Stimulated activated CD8-positive, alpha-beta memory T cell treated with anti-CD3 and anti-CD28 coated beads, Interleukin-7, amount 100 ng/mL, for 1 hour (primary cell): ENCODE results near the gene CNOT3.
"Not testable (repeated sequence)": the region's sequence is repeated elsewhere in the genome, so short reads cannot be mapped to it uniquely, and the experiment has no call there.

Experiments
- DNase-seq, 2 donors: peaks; one replicate each; pipeline ENCODE4 v3.0.0-alpha.2; 2020; ENCODE audit warnings: low read depth in 2 of 2

The CNOT3 gene

GRCh38 chr19:54191011-54191810, 53.6 kb downstream of the CNOT3 start, which contains the start of gene TSEN34:
TSEN34 (plus strand) TSS chr19:54191308; CDS start chr19:54191365, 57 bp downstream.
- DNase-seq: peak; percentile 68 to 72

DNA sequence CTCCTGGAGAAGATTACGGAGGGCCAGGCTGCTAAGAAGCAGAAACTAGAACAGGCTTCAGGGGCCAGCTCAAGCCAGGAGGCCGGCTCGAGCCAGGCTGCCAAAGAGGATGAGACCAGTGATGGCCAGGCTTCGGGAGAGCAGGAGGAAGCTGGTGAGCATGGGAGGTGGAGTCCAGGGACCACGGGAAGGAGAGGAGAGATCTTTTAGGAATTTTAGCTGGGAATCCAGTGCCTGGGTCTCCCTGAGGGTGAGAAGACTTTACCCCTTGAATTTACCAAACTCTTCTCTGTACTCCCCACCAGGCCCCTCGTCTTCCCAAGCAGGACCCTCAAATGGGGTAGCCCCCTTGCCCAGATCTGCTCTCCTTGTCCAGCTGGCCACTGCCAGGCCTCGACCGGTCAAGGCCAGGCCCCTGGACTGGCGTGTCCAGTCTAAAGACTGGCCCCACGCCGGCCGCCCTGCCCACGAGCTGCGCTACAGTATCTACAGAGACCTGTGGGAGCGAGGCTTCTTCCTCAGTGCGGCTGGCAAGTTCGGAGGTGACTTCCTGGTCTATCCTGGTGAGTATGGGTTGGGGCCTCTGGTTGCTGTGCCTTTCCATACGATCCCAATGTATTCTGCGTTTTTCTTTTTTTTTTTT, 54.4 kb downstream of the CNOT3 start:
- no peak for DNase-seq

DNA sequence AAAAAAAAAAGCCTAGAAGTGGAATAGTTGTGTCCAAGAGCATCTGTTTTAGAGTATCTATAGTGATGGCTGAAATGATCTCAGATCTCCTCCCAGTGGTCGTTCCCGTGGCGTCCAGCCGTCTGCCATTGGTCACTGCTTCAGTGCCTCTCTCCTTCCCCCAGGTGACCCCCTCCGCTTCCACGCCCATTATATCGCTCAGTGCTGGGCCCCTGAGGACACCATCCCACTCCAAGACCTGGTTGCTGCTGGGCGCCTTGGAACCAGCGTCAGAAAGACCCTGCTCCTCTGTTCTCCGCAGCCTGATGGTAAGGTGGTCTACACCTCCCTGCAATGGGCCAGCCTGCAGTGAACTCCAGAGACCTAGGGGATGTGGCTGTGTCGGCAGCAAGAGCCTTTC, 55.4 kb downstream of the CNOT3 start:
- no peak for DNase-seq

DNA sequence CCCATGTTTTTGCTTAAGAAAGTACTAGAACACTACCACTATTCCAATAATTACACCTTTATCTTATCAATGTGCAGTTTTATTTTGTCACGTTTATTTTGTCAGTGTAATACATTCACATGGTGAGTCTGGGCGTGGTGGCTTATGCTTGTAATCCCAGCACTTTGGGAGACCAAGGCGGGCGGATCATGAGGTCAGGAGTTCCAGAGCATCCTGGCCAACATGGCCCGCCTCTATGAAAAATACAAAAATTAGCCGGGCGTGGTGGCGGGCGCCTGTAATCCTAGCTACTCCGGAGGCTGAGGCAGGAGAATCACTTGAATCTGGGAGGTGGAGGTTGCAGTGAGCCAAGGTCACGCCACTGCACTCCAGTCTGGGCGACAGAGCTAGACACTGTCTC, 56.9 kb downstream of the CNOT3 start:
- not testable (repeated sequence) for DNase-seq

GRCh38 chr19:54196536-54196935, 59.0 kb downstream of the CNOT3 start:
- no peak for DNase-seq

GRCh38 chr19:54197121-54197520, 59.6 kb downstream of the CNOT3 start:
- DNase-seq: no peak

DNA sequence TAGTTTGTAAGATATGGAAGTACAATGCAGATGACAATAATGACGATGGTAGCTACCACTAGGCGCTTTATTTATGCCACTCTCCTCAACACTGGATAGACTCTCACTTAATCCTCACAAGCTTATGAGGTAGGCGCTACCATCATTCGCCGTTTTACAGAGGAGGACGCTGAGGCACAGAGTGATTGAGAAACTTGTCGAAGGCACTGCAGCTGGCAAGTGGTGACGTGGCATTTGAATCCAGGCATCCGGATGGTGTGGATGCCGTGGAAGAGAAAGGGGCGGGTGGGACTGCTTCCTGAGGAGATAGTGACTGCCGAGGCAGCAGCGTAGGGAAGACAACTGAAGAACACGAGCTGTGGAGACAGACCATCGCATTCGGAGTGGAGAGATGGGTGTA, 61.8 kb downstream of the CNOT3 start:
- DNase-seq: no peak

- no peak for DNase-seq
These were observed 63.7 kb downstream of the CNOT3 start for GRCh38 chr19:54201172-54201701.

GRCh38 chr19:54201980-54202379, 64.4 kb downstream of the CNOT3 start:
- no peak for DNase-seq

DNA sequence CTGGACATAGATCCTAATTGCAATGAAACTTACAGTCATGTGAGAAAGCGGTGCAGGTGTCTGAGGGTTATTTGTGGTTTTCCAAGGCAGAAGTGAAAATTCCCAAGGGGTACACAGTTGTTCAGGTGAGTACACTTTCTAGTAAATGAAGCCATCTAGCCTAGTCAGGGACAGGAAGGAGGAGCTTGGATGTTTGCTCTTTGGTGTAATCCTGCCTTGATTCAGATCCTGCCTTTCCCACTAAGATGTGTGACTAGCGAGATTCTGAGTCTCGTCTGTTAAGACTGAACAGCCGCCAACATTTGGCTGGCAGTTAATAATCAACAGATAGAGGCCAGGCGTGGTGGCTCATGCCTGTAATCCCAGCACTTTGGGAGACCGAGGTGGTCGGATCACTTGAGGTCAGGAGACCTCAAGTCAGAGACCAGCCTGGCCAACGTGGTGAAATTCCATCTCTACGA, 65.6 kb downstream of the CNOT3 start:
- DNase-seq: no peak

- DNase-seq: no peak
These were observed 67.4 kb downstream of the CNOT3 start for GRCh38 chr19:54204767-54205468.
